T-helper 22 cell (primary cell): ENCODE results near the gene ARHGAP4.
A peak's percentile ranks its signal among the peaks of the same experiment; 100 is the strongest.

Experiments
- DNase-seq: peaks from one replicate; pipeline ENCODE4 v3.0.0-alpha.2; 2020; ENCODE audit warnings: low read depth

The ARHGAP4 gene

GRCh38 chrX:153880440-153880815 is 45.6 kb downstream of the ARHGAP4 start:
- DNase-seq: no peak

- no peak for DNase-seq
Observed at GRCh38 chrX:153879741-153880439, 46.2 kb downstream of the ARHGAP4 start.

- DNase-seq: no peak
Observed at GRCh38 chrX:153878969-153879653, 47.0 kb downstream of the ARHGAP4 start.

- no peak for DNase-seq
Observed at GRCh38 chrX:153878345-153878744, 47.7 kb downstream of the ARHGAP4 start.

GRCh38 chrX:153877571-153878261 is 48.3 kb downstream of the ARHGAP4 start:
- DNase-seq: no peak

- no peak for DNase-seq
Observed at GRCh38 chrX:153876112-153876491, 50.0 kb downstream of the ARHGAP4 start.

GRCh38 chrX:153875391-153876111 is 50.5 kb downstream of the ARHGAP4 start:
- peak; percentile 30 for DNase-seq

GRCh38 chrX:153874366-153875125 is 51.5 kb downstream of the ARHGAP4 start:
- DNase-seq: no peak

GRCh38 chrX:153874085-153874365 is 52.0 kb downstream of the ARHGAP4 start:
- no peak for DNase-seq

GRCh38 chrX:153873282-153874084 is 52.6 kb downstream of the ARHGAP4 start:
- DNase-seq: no peak

GRCh38 chrX:153871946-153872878 is 53.9 kb downstream of the ARHGAP4 start:
- DNase-seq: no peak

- DNase-seq: no peak
Observed at GRCh38 chrX:153871451-153871850, 54.6 kb downstream of the ARHGAP4 start.

GRCh38 chrX:153870791-153871360 is 55.2 kb downstream of the ARHGAP4 start:
- no peak for DNase-seq

GRCh38 chrX:153870288-153870690 is 55.8 kb downstream of the ARHGAP4 start:
- no peak for DNase-seq

GRCh38 chrX:153869473-153870287 is 56.4 kb downstream of the ARHGAP4 start:
- no peak for DNase-seq

- no peak for DNase-seq
Observed at GRCh38 chrX:153868576-153869472, 57.2 kb downstream of the ARHGAP4 start.

- no peak for DNase-seq
Observed at GRCh38 chrX:153867671-153868070, 58.4 kb downstream of the ARHGAP4 start.

- no peak for DNase-seq
Observed at GRCh38 chrX:153867139-153867538, 58.9 kb downstream of the ARHGAP4 start.
